Fibroblast of lung (primary cell): ENCODE data around the gene NOX3. TPM values are rescaled to one million over a fixed set of nuclear protein-coding genes. Genes with fewer than 3 reads are reported as not detected.

Source experiments
- DNase-seq, 2 donors: peaks; one replicate each; pipeline versions ENCODE4 v3.0.0 to v3.0.0-alpha.2; 2010; ENCODE audit warnings: low read depth in 2 of 2
- H2AFZ ChIP-seq: 2 replicates; pipeline ENCODE4 v1.5.1; 2012; ENCODE audit warnings: low read length, control low read depth, inconsistent platforms
- H3K27ac ChIP-seq: 2 replicates; pipeline ENCODE4 v1.5.1; 2011; ENCODE audit warnings: low read length, control low read depth; ENCODE audit not compliant: insufficient read depth
- H3K27me3 ChIP-seq: 2 replicates; pipeline ENCODE4 v1.5.1; 2011; ENCODE audit warnings: mild to moderate bottlenecking, low read length; ENCODE audit not compliant: control insufficient read depth, insufficient read depth
- H3K36me3 ChIP-seq: 2 replicates; pipeline ENCODE4 v1.5.1; 2011; ENCODE audit warnings: low read length; ENCODE audit not compliant: control insufficient read depth, insufficient read depth
- H3K4me1 ChIP-seq: 2 replicates; pipeline ENCODE4 v1.5.1; 2011; ENCODE audit warnings: low read length; ENCODE audit not compliant: control insufficient read depth, insufficient read depth; ENCODE audit errors: extremely low read depth
- H3K4me2 ChIP-seq: 2 replicates; pipeline ENCODE4 v1.5.1; 2011; ENCODE audit warnings: low read length, control low read depth; ENCODE audit not compliant: insufficient read depth; ENCODE audit errors: extremely low read depth
- H3K4me3 ChIP-seq, 4 experiments: fragments of 200-600 bp in 1 of 4; sonication (generic) in 1 of 4; replicated peaks in 1 of 4; 2 replicates each; pipeline ENCODE4 v1.5.1; 2011 to 2016; ENCODE audit warnings: low read length in 4 of 4, low read depth in 3 of 4, mild to moderate bottlenecking in 3 of 4, control low read depth in 2 of 4, inconsistent platforms in 1 of 4, mixed read lengths in 1 of 4; ENCODE audit not compliant: insufficient read depth in 1 of 4; ENCODE audit errors: control extremely low read depth in 1 of 4
- H3K79me2 ChIP-seq: 2 replicates; pipeline ENCODE4 v1.5.1; 2012; ENCODE audit warnings: mild to moderate bottlenecking, low read length, inconsistent platforms; ENCODE audit not compliant: control insufficient read depth, insufficient read depth
- H3K9ac ChIP-seq: 2 replicates; pipeline ENCODE4 v1.5.1; 2011; ENCODE audit warnings: mild to moderate bottlenecking, low read length, control low read depth; ENCODE audit not compliant: insufficient read depth
- H3K9me3 ChIP-seq: 2 replicates; pipeline ENCODE4 v1.5.1; 2012; ENCODE audit warnings: low read depth, low read length; ENCODE audit not compliant: control insufficient read depth, insufficient read depth
- H4K20me1 ChIP-seq: 2 replicates; pipeline ENCODE4 v1.5.1; 2011; ENCODE audit warnings: low read length; ENCODE audit not compliant: control insufficient read depth, insufficient read depth; ENCODE audit errors: extremely low read depth
- EZH2 ChIP-seq: IDR thresholded peaks from 2 replicates; pipeline ENCODE4 v1.5.1; 2012; ENCODE audit warnings: low read length, control low read depth, mild to moderate bottlenecking; ENCODE audit errors: missing control alignments
- polyA plus RNA-seq, 2 donors: library from polyadenylated mRNA; depleted of rRNA in 1 of 2; stranded (reverse) in 1 of 2; unstranded in 1 of 2; fragments of >200 nt; gene quantifications; 2 replicates each; pipeline ENCODE4 v1.2.1, GENCODE V29; 2011 to 2012; ENCODE audit warnings: missing spikeins in 1 of 2
- total RNA-seq: library from RNA; depleted of rRNA; stranded (reverse); fragments of >200 nt; gene quantifications from 2 replicates; pipeline ENCODE4 v1.2.1, GENCODE V29; 2014
- TF ChIP-seq, protein P1 (sequence below), 2 donors: IDR thresholded peaks in 1 of 2; conservative IDR thresholded peaks in 1 of 2; 1 replicate in 1 of 2; 2 replicates in 1 of 2; pipeline ENCODE4 v1.5.1; 2011 to 2012; ENCODE audit warnings: low read length in 2 of 2, control low read depth in 1 of 2, inconsistent platforms in 1 of 2, low read depth in 1 of 2, mild to moderate bottlenecking in 1 of 2

NOX3 gene
- total and polyA plus RNA-seq, 2 donors (not counting 1 experiment from before 2014, with no cell fraction given) = not detected

DNA sequence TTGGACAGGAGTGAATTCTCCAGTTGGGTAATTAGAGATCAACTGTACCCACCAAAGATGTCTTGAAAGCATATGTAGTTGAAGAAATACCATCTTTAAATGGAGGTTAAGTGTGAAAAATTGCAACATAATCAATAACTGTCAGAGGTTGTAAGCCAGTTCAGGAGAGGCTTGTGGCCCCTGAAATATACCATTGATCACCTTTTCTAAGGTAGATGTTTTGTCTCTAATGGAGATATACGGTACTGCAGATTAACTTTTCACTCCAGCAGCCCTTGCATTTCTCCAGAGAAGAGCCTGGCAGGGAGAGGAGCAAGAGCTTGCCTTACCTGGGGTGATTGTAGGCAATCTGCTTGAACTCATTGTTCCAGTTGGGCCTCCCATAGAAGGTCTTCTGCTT, 48.8 kb downstream of the NOX3 start:
- H3K27ac ChIP-seq = no peak overlapping the region
- H3K4me3 ChIP-seq = no peak overlapping the region
- no peaks in the 10 kb centered on the region for H3K27me3 ChIP-seq
- H3K9me3 ChIP-seq = no peaks in the 10 kb centered on the region
- TF ChIP-seq, protein P1, sequence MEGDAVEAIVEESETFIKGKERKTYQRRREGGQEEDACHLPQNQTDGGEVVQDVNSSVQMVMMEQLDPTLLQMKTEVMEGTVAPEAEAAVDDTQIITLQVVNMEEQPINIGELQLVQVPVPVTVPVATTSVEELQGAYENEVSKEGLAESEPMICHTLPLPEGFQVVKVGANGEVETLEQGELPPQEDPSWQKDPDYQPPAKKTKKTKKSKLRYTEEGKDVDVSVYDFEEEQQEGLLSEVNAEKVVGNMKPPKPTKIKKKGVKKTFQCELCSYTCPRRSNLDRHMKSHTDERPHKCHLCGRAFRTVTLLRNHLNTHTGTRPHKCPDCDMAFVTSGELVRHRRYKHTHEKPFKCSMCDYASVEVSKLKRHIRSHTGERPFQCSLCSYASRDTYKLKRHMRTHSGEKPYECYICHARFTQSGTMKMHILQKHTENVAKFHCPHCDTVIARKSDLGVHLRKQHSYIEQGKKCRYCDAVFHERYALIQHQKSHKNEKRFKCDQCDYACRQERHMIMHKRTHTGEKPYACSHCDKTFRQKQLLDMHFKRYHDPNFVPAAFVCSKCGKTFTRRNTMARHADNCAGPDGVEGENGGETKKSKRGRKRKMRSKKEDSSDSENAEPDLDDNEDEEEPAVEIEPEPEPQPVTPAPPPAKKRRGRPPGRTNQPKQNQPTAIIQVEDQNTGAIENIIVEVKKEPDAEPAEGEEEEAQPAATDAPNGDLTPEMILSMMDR (conservative IDR thresholded peaks at IDR 0.05 in 1 of 2, IDR thresholded peaks at IDR 0.05 in 1 of 2; ENCODE audit: low read depth in 1 of 2, low read length in 2 of 2) = no peak
- no peak for TF ChIP-seq EZH2
- DNase-seq = no peak
- no peak overlapping the region for H3K4me2 ChIP-seq
- no peak overlapping the region for H3K9ac ChIP-seq
- H4K20me1 ChIP-seq = no peaks in the 10 kb centered on the region
- H2AFZ ChIP-seq = no peak overlapping the region
- H3K4me1 ChIP-seq = no peaks in the 10 kb centered on the region
- H3K79me2 ChIP-seq = no peaks in the 10 kb centered on the region
- no peaks in the 10 kb centered on the region for H3K36me3 ChIP-seq

DNA sequence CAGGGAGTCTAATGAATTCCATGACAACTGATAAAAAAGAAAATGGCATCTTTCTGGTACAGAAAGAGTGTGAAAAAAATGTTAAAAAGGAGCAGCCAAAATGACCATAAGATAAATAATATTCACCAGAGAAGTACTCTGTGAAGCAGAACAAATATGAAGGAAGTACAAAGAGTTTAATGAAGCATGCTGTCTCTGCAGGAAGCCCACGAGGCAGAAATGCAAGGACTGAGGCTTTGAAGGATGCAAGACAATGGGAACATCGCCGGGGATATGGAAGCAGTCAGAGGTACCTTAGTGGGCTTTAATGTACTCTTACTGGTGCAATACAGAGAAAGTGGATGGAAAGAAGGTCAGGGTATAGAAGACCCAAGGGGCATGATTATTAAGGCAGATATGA, 50.7 kb downstream of the NOX3 start:
- Histone ChIP-seq H3K36me3 (no peaks in the 10 kb centered on the region), H3K4me2 (no peak overlapping the region), H3K9ac (no peak overlapping the region), H2AFZ (no peak overlapping the region), H3K9me3 (no peaks in the 10 kb centered on the region), H4K20me1 (no peaks in the 10 kb centered on the region), H3K27ac (no peak overlapping the region), H3K4me3 (no peak overlapping the region), H3K79me2 (no peaks in the 10 kb centered on the region), H3K4me1 (no peaks in the 10 kb centered on the region), H3K27me3 (no peaks in the 10 kb centered on the region)
- DNase-seq = no peak
- TF ChIP-seq, protein P1 (conservative IDR thresholded peaks at IDR 0.05 in 1 of 2, IDR thresholded peaks at IDR 0.05 in 1 of 2; ENCODE audit: low read depth in 1 of 2, low read length in 2 of 2) = no peak
- no peak for TF ChIP-seq EZH2

- Histone ChIP-seq H4K20me1 (no peaks in the 10 kb centered on the region), H3K4me1 (no peaks in the 10 kb centered on the region), H3K4me2 (no peak overlapping the region), H3K79me2 (no peaks in the 10 kb centered on the region), H3K36me3 (no peaks in the 10 kb centered on the region), H3K27ac (no peak overlapping the region), H3K4me3 (no peak overlapping the region), H3K9ac (no peak overlapping the region), H3K27me3 (no peaks in the 10 kb centered on the region), H3K9me3 (no peaks in the 10 kb centered on the region), H2AFZ (no peak overlapping the region)
- TF ChIP-seq EZH2 = no peak
- TF ChIP-seq, protein P1 (conservative IDR thresholded peaks at IDR 0.05 in 1 of 2, IDR thresholded peaks at IDR 0.05 in 1 of 2; ENCODE audit: low read depth in 1 of 2, low read length in 2 of 2) = no peak
- DNase-seq = no peak
Measured at GRCh38 chr6:155402656-155403304, 52.9 kb downstream of the NOX3 start.
